Cerebellar cortex (tissue), 1 donor: ENCODE results near the gene GPR78.

Experiments
- DNase-seq: peaks from one replicate; pipeline ENCODE4 v3.0.0-alpha.2; 2015; ENCODE audit warnings: low spot score

The GPR78 gene, protein sequence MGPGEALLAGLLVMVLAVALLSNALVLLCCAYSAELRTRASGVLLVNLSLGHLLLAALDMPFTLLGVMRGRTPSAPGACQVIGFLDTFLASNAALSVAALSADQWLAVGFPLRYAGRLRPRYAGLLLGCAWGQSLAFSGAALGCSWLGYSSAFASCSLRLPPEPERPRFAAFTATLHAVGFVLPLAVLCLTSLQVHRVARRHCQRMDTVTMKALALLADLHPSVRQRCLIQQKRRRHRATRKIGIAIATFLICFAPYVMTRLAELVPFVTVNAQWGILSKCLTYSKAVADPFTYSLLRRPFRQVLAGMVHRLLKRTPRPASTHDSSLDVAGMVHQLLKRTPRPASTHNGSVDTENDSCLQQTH

DNA sequence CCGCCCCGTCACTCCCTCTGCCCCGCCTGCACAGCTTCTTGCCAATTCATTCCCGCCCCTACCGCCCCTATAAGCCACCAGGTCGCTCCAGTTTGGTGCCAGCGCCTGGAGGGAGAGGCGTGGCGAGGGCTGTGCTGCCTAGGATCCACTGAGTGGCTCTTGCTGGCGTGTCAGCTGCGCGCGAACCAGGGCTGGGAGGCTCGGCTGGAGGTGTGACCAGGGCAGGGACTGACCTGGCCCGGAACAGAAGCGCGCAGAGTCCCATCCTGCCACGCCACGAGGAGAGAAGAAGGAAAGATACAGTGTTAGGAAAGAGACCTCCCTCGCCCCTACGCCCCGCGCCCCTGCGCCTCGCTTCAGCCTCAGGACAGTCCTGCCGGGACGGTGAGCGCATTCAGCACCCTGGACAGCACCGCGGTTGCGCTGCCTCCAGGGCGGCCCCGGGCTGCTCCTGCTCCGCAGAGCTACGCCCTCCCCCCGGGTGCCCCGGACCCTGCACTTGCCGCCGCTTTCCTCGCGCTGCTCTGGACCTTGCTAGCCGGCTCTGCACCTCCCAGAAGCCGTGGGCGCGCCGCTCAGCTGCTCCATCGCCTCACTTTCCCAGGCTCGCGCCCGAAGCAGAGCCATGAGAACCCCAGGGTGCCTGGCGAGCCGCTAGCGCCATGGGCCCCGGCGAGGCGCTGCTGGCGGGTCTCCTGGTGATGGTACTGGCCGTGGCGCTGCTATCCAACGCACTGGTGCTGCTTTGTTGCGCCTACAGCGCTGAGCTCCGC, at the start of gene GPR78:
Gene GPR78 (plus strand): TSS at position 72 of the 773 bp plus-strand sequence. CDS start 591 bp downstream, at position 663.
- DNase-seq, result no peak

DNA sequence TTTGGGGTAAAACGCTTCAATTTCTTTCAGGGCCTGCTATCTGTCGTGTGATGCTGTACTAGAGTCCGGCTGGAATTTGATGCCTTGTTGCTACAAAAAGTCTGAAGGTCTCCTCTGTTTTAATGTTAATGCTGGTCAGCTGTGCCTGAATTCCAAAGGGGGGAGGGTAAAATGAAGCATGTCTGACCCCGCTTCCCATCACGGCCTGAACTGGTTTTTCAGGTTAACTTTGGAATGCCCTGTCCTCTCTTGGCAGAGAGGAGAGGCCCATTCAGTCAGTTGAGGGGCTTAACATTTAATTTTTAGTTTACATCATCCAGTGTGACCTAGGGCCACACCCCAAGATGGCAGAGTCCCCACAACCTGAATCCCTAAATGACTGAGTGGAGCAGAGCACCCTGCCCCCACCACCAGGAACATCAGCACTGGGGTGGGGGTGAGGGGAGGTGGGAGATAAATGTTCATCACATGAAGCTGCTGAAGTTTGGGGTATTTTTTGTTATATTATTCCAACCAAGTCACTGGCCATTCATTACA, 47.9 kb upstream of the GPR78 start:
- no peak for DNase-seq

DNA sequence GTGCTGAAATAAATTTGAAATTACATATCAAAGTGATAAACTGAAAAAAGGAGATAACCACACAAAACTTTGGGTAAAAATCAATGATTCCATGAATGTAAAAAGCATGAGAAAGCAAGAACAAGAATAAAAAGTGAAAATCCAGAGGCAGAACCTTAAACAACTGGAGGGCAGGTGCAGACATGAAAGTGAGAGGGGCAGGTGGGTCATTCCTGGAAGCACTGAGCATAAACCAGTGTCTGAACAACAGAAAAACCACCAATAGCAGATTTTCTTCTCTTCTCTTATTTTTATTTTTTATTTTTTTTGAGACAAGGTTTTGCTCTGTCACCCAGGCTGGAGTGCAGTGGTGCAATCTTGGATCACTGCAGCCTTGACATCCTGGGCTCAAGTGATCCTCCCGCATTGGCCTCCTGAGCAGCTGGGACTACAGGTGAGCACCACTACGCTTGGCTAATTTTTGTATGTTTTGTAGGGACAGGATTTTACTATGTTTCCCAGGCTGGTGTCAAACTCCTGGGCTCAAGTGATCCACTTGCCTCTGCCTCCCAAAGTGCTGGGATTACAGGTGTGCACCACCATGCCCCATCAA, 46.8 kb upstream of the GPR78 start:
- DNase-seq, result no peak

DNA sequence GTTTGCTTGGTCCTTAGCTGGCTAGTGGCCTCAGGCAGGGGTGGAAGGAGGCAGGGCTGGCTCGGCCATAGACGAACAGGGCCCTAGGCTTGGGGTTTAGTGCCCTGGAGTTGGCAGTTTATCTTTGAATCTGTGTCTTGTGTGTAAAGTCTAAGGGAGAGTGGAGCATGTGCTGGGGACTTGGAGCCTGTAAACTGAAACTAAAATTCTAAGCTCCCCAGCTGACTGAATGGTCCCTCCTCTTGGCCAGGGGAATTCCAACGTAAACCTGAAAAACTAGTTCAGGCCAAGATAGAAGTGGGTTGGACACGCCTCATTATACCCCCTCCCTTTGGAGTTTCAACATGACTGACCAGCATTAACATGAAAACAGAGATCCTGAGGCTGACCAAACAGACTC, 46.1 kb upstream of the GPR78 start:
- DNase-seq, result no peak

DNA sequence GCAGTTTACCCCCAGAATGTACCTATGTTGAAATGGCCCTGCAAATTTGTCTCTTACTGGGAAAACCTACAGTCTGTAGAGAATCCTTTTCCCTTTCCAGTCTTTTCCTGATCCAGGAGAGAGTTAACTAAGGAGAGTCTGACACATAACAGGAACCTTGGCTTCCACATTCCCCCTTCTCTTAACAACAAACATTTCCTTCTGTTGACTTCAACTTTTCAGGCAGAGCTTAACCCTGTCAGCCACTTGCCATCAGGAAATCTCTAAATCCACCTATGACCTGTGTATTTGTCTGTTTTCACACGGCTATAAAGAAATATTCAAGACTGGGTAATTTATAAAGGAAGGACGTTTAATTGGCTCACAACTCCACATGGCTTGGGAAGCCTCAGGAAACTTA, 45.6 kb upstream of the GPR78 start:
- DNase-seq, result no peak

DNA sequence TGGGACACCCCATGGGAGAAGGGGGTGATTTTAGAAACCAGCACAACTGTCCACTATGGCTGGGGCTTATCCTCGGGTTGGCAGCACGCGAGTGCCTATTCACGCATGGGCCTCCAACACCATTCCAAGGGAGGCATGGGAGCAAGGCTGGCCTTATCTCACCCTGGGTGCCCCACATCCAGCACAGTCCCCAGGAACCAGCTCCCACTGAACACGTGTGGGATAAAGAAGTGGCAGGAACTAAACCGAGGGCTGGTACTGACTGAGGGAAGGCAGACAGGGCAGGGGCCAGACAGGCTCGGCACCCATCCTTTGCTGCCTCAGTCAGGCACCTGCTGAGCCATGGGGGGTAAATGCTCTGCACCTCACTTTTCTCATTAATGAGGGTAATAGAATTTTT, 43.7 kb upstream of the GPR78 start:
- no peak for DNase-seq

DNA sequence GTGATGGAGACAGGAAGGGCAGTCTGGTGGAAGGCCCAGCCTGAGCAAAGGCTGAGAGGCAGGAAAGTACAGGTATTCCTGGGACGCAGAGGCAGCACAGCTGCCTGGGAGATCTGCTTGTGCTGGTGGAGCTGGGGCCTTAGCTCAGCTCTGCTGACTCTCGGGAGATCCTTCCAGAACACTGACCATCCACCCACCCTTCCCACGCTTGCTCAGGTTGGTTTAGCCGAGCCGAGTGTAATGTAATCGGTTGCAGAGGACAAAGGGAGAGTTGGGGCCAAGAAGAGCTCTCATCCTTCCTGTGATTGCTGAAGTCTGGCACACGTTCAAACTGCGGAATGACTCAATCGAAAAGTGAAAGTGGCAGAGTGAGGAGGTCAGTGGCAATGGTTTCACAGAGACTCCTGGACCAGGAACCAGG, 43.1 kb upstream of the GPR78 start:
- peak; percentile 18 for DNase-seq

DNA sequence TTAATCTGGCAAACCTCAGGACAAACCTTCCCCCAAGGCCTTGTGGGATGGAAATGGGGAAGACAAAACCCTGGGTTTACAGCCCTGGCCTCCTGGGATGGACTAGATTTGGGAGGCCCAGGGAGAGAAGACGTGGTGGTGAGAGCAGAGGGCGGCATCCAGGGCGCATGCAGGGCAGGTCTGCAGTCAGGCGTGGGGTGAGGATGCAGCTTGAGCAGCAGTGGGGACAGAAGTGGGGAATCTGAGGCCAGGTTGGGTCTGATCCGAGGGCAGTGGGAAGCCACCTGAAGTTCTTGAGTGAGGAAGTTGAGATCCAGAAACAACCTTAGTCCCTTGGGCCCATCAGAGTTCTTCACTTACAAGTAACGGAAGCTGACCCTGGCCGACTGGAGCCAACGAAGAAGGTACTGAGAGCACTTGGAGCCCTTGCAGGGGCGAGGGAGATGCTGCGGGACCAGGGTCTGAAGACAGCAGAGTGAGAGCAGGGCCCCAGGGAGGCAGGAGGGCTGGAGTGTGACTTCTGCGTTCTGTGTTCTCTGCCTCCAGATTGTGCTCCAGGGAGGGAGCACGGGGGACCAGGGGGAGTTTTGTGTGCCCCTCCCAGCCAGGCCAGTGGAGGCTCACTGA, 42.0 kb upstream of the GPR78 start:
- DNase-seq, result no peak

DNA sequence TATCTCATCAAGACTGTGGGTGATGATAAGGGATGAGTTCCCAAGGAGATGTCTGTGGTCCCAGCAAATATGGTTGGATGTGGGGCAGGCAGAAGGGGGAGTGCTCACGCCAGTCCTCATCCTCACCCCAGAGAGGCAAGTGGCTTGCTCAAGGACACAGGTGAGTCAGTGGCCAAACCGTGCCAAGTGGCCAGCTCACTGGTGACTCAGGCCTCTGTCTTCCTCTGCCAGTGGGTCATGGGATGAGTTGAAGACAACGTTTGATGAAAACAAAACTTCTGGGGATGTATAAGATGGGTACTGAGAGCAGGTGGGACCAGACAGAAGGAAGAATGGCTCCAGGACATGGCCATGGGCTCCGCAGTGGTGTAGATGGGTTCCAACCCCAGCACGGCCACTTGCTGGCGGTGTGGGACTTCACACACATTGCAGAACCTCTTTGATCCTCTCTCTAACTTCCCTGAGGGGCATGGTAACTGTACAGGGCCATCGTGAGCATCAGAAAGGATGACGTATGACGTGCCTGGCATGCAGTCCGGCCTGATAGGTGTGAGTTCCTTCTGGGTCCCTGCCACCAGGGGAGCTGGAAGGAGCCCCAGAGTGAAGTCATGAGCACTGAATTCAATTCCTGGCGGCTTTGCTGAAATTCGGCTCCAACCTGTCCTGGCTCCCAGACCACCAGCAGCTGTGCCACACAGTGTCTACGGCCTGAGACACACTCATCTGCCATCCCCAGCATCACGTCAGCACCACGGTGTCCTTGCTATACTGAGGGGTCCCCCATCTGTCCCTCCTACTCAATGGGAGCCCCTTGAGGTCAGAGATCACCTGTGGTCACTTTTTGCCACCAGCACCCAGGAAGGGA, 41.3 kb upstream of the GPR78 start:
- DNase-seq, result no peak

DNA sequence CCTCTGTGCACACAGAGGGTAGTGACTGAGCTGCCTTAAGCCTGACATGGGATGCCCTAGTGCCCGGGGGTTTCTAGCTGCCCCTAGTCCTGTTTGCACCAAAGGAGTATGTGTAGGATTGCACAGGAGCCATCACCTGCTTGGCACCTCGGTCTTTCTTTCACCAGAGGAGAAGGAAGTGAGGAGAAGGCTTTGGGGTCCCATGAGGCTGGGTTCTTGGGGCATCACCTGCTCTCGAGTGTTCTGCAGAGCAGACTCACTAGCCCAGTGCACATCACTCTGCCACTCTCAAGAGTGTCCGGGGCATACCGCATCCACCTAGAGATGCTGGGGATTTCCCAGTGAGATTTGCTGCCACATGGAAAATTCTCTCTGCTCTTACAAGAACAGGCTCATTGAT, 40.5 kb upstream of the GPR78 start:
- DNase-seq, result no peak

DNA sequence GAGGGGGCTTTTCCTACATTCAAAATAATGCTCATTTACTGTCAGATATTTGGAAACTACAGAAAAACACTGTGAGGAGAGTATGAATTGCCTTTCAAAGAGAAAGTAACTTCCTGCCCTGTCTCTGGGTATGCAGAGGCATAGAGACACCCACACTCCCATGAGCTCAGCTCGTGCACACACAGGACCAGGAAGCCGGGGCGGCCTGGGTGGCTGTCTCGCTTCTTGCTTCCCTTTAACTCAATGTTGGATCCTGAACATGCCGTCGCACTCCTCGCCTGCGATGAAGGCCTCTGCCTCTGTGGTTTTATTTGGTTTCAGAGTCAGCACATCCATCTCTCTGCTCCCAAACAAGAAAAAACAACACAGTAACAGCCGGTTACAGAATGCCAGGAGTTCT, 40.1 kb upstream of the GPR78 start:
- no peak for DNase-seq

DNA sequence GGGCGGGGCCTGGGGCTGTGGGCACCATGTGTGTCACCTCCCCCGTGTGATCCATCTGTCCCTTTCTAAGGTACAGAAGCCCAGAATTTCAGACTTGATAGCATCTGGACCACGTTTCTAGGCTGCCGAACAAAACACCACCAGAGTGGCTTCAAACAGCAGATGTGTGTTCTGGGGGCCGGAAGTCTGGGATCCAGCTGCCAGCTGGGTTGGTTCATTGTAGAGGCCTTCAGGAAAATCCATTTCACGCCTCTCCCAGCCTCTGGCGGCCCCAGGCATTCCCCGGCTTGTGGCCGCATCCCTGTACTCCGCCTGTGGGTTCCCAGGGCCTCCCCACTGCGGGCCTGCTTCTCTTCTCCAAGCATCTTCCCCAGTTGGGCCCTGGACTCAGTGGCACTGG, 39.6 kb upstream of the GPR78 start:
- no peak for DNase-seq

DNA sequence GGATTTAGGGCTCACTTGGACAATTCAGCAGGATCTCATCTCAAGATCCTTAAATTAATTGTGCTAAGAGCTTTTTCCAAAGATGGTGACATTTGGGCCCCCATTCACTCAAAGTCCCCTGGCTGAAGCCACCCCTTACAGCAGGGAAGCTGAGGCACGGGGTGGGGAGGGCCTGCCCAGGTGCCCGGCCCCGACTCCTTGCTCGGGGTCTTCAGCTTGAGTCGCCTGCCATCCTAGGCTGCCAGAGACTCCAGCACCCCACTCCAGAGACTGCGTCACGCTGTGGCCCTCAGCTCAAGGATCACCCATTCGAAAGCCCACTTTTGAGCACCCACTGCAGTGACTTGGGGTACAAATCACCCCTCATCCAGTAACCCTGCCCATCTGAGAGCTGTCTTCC, 39.2 kb upstream of the GPR78 start:
- DNase-seq, result no peak

DNA sequence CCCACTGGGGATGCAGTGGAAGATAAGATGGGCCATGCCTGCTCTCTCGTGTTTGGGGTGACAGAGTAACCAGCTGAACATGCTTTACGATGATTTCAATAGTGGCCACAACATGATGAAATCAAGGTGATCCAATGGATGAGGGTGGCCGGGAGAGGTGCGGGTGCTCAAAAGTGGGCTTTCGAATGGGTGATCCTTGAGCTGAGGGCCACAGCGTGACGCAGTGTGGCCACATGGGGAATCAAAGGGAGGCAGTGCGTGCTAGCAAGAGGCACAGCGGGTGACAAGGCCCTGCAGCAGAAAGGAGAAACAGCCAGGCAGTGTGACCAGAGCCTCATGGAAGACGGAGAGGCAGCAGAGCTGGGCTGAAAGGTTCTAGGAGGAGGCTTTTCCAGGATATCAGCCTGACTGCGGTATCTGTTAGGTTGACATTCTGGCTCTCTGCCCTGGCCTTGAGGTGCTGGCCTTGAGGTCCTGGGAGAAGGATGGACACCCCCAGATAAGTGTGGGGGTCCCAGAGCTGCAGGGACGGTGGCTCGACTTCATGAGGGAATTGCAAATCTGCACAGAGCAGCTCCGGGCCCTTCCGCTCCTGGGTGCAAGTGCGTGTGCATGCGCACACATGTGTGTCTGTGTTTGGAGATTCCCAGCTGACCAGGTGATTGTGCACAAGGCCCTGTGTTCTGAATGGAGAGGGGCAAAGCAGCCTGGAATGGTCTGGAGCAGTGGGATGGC, 38.0 kb upstream of the GPR78 start:
- DNase-seq, result no peak

DNA sequence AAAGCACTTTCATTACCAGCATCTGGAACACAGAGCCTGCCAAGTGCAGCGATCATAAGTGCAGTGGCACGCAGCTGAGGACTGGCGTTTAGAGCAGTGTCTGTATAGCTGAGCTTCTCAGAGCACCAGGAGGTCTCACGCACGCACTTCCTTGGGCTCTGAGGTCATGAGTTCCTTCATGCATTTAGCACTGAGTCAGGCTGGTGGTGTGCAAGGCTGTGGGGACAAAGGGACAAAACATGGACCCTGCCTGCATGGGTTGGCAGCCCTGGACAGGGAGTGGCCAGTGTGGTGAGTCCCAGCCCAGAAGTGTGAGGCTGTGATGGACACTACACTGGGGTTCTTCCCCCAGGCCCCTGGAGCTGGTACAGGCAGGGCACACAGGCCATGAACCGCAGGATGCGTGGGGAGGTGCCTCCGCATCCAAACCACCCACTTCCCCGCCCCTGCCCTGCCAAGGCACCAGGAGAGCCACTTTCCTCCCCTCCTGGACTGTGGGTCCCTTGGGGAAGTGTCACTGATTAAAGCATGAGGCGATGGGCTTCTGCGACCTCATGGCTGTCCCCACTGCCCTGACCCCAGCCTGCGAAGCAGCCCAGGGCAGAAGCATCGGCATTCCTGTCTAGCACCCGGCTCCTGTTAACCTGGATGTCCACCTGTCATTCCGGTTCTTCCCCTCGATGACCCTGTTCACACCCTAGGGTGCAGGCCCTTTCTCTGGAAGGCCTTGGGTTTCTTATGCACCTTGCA, 37.2 kb upstream of the GPR78 start:
- no peak for DNase-seq

DNA sequence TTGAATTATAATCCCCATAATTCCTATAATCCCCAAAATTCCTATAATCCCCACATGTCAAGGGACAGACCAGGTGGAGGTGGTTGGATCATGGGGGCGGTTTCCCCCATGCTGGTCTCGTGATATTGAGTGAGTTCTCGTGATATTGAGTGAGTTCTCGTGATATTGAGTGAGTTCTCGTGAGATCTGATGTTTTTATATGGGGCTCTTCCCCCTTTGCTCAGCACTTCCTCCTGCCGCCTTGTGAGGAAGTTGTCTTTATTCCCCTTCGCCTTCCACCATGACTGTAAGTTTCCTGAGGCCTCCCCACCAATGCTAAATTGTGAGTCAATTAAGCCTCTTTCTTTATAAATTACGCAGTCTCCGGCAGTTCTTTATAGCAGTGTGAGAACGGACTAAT, 36.6 kb upstream of the GPR78 start:
- DNase-seq, result no peak

DNA sequence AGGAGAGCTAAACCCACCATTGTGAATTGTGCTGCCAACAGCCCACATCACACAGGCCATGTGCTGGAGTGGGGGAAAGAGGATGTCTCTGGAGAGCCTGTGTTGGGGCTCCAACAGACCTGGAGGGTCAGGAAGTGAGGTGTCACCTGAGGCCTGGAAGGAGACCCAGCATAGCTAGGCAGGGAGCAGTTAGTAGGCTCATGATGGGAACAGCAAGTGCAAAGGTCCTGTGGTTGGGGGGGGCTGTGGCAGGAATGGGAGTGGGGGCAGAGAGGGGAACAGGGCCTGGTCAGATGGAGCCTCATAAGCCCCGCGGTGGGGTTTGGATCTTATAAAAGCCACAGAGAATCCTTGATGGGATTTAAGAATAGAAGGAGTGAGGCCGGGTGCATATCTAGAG, 35.9 kb upstream of the GPR78 start:
- DNase-seq, result no peak

DNA sequence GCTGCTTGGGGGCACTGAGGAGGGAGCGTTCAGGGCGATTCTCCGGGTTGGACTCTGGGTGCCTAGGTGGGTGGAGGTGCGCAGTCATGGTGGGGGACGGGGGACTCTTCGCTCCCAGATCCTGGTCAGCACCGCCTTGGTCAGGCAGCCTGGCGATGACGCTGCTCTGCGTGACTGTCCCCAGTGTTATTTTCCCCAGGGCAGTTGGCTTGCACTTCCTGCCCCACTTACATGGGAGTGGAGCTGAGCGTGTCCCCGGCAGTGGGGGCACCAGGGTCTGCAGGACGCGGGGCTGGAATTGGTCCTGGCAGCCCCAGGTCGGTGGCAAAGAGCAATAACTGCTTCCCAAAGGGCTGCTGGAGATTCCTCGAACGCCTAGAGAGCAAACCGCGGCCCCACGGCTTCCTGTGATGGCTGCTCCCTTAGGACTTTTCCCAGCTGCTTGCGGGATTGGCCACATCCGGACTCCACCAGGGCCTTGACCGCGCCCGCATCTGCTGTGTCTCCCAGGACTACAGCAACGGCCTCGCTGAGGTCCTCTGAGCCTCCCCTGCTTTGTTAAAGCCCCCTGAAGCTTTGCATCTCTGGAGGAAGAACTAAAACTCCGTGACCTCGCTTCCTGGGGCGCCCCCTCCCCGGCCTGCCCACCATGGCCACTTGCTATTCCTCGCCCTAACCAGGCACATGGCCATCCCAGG, 35.3 kb upstream of the GPR78 start:
- no peak for DNase-seq

DNA sequence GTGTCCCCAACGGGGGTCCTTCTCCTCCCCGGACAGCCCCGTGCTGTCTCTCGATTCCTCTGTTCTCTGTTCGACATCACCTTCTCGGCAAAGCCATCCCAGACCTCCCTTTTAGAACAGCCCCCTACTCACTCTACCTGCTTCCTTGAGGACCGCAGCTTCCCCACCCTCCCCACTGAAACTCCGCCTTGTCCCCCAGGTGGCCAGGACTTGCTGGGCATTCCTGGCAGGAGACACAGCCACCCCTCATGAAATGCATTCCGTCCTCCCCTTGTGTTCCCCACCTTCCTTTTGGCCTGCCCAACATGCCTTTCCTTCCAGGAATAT, 34.8 kb upstream of the GPR78 start:
- no peak for DNase-seq

DNA sequence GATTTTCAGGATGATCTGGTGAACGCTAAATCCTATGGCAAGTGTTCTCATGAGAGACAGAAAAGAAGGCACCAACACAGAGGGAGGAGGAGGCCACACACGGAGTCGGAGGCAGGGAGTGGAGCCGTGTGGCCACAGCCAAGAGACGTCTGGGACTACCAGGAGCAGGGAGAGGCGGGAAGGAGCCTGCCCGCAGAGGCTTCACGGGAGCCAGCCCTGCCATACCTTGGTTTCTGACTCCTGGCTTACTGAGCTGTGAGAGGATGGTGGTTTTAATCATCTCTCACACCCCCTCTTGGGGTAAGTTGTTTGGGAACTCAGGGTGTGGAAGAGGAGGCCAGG, 33.5 kb upstream of the GPR78 start:
- DNase-seq, result no peak
